A673 (cell line): ENCODE results near the gene BRSK2.

Experiments used
- EZH2 ChIP-seq: fragments of 200-600 bp; sonication (generic); IDR thresholded peaks from 2 replicates; pipeline ENCODE4 v1.6.1; 2017; ENCODE audit warnings: borderline replicate concordance, low read depth, mild to moderate bottlenecking, mixed read lengths, antibody characterized with exemption, low read length; ENCODE audit not compliant: poor library complexity, severe bottlenecking
- TF ChIP-seq, protein P1 (sequence below): fragments of 300-800, 200-600 bp; sonication (generic); conservative IDR thresholded peaks from 2 replicates; pipeline ENCODE4 v1.5.1; 2017; ENCODE audit warnings: low read depth, mild to moderate bottlenecking, antibody characterized with exemption, low read length, moderate library complexity, mixed read lengths

- TF ChIP-seq, protein P1, sequence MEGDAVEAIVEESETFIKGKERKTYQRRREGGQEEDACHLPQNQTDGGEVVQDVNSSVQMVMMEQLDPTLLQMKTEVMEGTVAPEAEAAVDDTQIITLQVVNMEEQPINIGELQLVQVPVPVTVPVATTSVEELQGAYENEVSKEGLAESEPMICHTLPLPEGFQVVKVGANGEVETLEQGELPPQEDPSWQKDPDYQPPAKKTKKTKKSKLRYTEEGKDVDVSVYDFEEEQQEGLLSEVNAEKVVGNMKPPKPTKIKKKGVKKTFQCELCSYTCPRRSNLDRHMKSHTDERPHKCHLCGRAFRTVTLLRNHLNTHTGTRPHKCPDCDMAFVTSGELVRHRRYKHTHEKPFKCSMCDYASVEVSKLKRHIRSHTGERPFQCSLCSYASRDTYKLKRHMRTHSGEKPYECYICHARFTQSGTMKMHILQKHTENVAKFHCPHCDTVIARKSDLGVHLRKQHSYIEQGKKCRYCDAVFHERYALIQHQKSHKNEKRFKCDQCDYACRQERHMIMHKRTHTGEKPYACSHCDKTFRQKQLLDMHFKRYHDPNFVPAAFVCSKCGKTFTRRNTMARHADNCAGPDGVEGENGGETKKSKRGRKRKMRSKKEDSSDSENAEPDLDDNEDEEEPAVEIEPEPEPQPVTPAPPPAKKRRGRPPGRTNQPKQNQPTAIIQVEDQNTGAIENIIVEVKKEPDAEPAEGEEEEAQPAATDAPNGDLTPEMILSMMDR: no peak
- no peak for TF ChIP-seq EZH2
Measured at GRCh38 chr11:1400317-1401170, 10.8 kb downstream of the BRSK2 start.
